Nephron (organoid): ENCODE data around the gene ADO.
"Not testable (repeated sequence)": the region's sequence is repeated elsewhere in the genome, so short reads cannot be mapped to it uniquely, and the experiment has no call there.

Experiments used
- H3K27ac Mint-ChIP-seq, 3 experiments: 2 replicates each; pipeline ENCODE4 v1.8.0; 2020; ENCODE audit warnings: mixed read lengths in 3 of 3, mild to moderate bottlenecking in 2 of 3, moderate library complexity in 1 of 3
- H3K27me3 Mint-ChIP-seq: 2 replicates; pipeline ENCODE4 v1.8.0; 2021; ENCODE audit warnings: low read depth, mild to moderate bottlenecking, moderate library complexity, mixed read lengths
- H3K36me3 Mint-ChIP-seq: 2 replicates; pipeline ENCODE4 v1.8.0; 2020; ENCODE audit warnings: low read depth, mixed read lengths
- H3K4me1 Mint-ChIP-seq: 2 replicates; pipeline ENCODE4 v1.8.0; 2020; ENCODE audit warnings: mixed read lengths
- H3K4me3 Mint-ChIP-seq, 3 experiments: 2 replicates each; pipeline ENCODE4 v1.8.0; 2020; ENCODE audit warnings: mild to moderate bottlenecking in 3 of 3, mixed read lengths in 3 of 3, moderate library complexity in 2 of 3
- H3K9me3 Mint-ChIP-seq: 2 replicates; pipeline ENCODE4 v1.8.0; 2020; ENCODE audit warnings: mixed read lengths
- CTCF ChIP-seq, 3 experiments: fragments of 200-600 bp; sonication (generic); IDR thresholded peaks; one replicate each; pipeline ENCODE4 v1.5.0; 2021; ENCODE audit warnings: antibody characterized with exemption in 3 of 3; ENCODE audit not compliant: unreplicated experiment in 3 of 3

The ADO gene

GRCh38 chr10:62772186-62772974, 32.1 kb upstream of the ADO start:
- Mint-ChIP-seq H3K36me3 (no peaks in the 10 kb centered on the region), H3K4me3 (peak overlapping the region in 2 of 3 experiments; percentile 2 to 46), H3K9me3 (no peaks in the 10 kb centered on the region), H3K4me1 (peaks cover 17% of the 10 kb centered on the region), H3K27ac (peak overlapping the region; percentile 65 to 86 (median 72)), H3K27me3 (peaks cover 7% of the 10 kb centered on the region)
- TF ChIP-seq CTCF (IDR thresholded peaks at IDR 0.05; ENCODE audit: unreplicated experiment in 3 of 3), result no peak

- no peak overlapping the region for H3K27ac Mint-ChIP-seq
- no peaks in the 10 kb centered on the region for H3K27me3 Mint-ChIP-seq
- H3K4me1 Mint-ChIP-seq, result peaks cover 11% of the 10 kb centered on the region
- TF ChIP-seq CTCF (IDR thresholded peaks at IDR 0.05; ENCODE audit: unreplicated experiment in 3 of 3), result no peak
- no peak overlapping the region for H3K4me3 Mint-ChIP-seq
- H3K9me3 Mint-ChIP-seq, result no peaks in the 10 kb centered on the region
- no peaks in the 10 kb centered on the region for H3K36me3 Mint-ChIP-seq
These were observed 26.4 kb upstream of the ADO start for GRCh38 chr10:62778125-62778524.

- Mint-ChIP-seq H3K9me3 (peaks cover 12% of the 10 kb centered on the region), H3K4me3 (no peak overlapping the region), H3K4me1 (peaks cover 11% of the 10 kb centered on the region), H3K27ac (no peak overlapping the region), H3K27me3 (no peaks in the 10 kb centered on the region), H3K36me3 (peaks cover 4% of the 10 kb centered on the region)
- TF ChIP-seq CTCF (IDR thresholded peaks at IDR 0.05; ENCODE audit: unreplicated experiment in 3 of 3), result no peak
These were observed 24.9 kb upstream of the ADO start for GRCh38 chr10:62779487-62780248.

- Mint-ChIP-seq H3K36me3 (peaks cover 13% of the 10 kb centered on the region), H3K4me1 (peaks cover 12% of the 10 kb centered on the region), H3K9me3 (peaks cover 33% of the 10 kb centered on the region)
- not testable (repeated sequence) for H3K27me3 Mint-ChIP-seq, H3K27ac Mint-ChIP-seq, H3K4me3 Mint-ChIP-seq
These were observed 20.0 kb upstream of the ADO start for GRCh38 chr10:62784537-62784936.

GRCh38 chr10:62788285-62788684, 16.2 kb upstream of the ADO start:
- H3K27me3 Mint-ChIP-seq, H3K4me3 Mint-ChIP-seq: not testable (repeated sequence)
- peaks cover 13% of the 10 kb centered on the region for H3K36me3 Mint-ChIP-seq
- peaks cover 33% of the 10 kb centered on the region for H3K9me3 Mint-ChIP-seq
- H3K27ac Mint-ChIP-seq, result peak overlapping the region in 1 of 3 experiments; percentile 44
- peaks cover 24% of the 10 kb centered on the region for H3K4me1 Mint-ChIP-seq

- Mint-ChIP-seq H3K4me1 (peaks cover 24% of the 10 kb centered on the region), H3K27ac (peak overlapping the region; percentile 4 to 44 (median 13)), H3K36me3 (peaks cover 13% of the 10 kb centered on the region), H3K9me3 (peaks cover 27% of the 10 kb centered on the region), H3K27me3 (no peaks in the 10 kb centered on the region), H3K4me3 (no peak overlapping the region)
- TF ChIP-seq CTCF (IDR thresholded peaks at IDR 0.05; ENCODE audit: unreplicated experiment in 3 of 3), result no peak
These were observed 15.6 kb upstream of the ADO start for GRCh38 chr10:62788861-62789467.
